Renal pelvis (tissue), 4 donors: ENCODE measurements around the gene SFXN5. TPM values are rescaled to one million over a fixed set of nuclear protein-coding genes. Genes with fewer than 3 reads are reported as not detected.
"Not testable (repeated sequence)": the region's sequence is repeated elsewhere in the genome, so short reads cannot be mapped to it uniquely, and the experiment has no call there.

Experiments used
- DNase-seq: peaks from one replicate; pipeline ENCODE4 v3.0.0-alpha.2; 2013
- polyA plus RNA-seq, 3 donors: library from polyadenylated mRNA; unstranded; fragments of 120-200 nt; gene quantifications; one replicate each; pipeline ENCODE4 v1.2.1, GENCODE V29; 2013; ENCODE audit not compliant: insufficient read length in 3 of 3

Gene SFXN5
- polyA plus RNA-seq, 3 donors: 28.8 to 32.8 (median 30.1) TPM

- DNase-seq: no peak
Measured at GRCh38 chr2:72908741-72909140, 162.8 kb downstream of the SFXN5 start.

- DNase-seq: not testable (repeated sequence)
Measured at GRCh38 chr2:72907369-72907768, 164.1 kb downstream of the SFXN5 start.

- DNase-seq: no peak
Measured at GRCh38 chr2:72901426-72901825, 170.1 kb downstream of the SFXN5 start.

GRCh38 chr2:72900191-72900825 lies 171.2 kb downstream of the SFXN5 start:
- DNase-seq: no peak

- DNase-seq: no peak
Measured at GRCh38 chr2:72898585-72898906, 173.0 kb downstream of the SFXN5 start.

- DNase-seq: no peak
Measured at GRCh38 chr2:72897785-72898584, 173.5 kb downstream of the SFXN5 start.

- no peak for DNase-seq
Measured at GRCh38 chr2:72896446-72896845, 175.1 kb downstream of the SFXN5 start.

- DNase-seq: no peak
Measured at GRCh38 chr2:72895759-72896281, 175.7 kb downstream of the SFXN5 start.

GRCh38 chr2:72895154-72895553 lies 176.4 kb downstream of the SFXN5 start:
- DNase-seq: no peak

GRCh38 chr2:72894514-72894913 lies 177.0 kb downstream of the SFXN5 start:
- no peak for DNase-seq

GRCh38 chr2:72893594-72894319 lies 177.8 kb downstream of the SFXN5 start:
- no peak for DNase-seq

- DNase-seq: peak; percentile 46
Measured at GRCh38 chr2:72892506-72893173, 178.9 kb downstream of the SFXN5 start.

Other genes starting within 250 kb of the SFXN5 start
- 10 to 100 TPM; 20.0 to 24.6 (median 21.8) TPM for gene EXOC6B, start 245.7 kb downstream of the SFXN5 start, polyA plus RNA-seq
- 10 to 100 TPM; 11.0 to 13.0 (median 12.1) TPM for gene SPR, start 184.3 kb downstream of the SFXN5 start, polyA plus RNA-seq
- 10 to 100 TPM; 51.6 to 71.3 (median 56.6) TPM for gene EMX1, start 154.2 kb downstream of the SFXN5 start, polyA plus RNA-seq
- 10 to 100 TPM; 45.1 to 54.3 (median 52.9) TPM for gene RAB11FIP5, start 41.2 kb upstream of the SFXN5 start, polyA plus RNA-seq
- gene NOTO, start 130.9 kb upstream of the SFXN5 start, polyA plus RNA-seq: under 1 TPM; 0.06 to 0.18 (median 0.14) TPM
- gene SMYD5, start 142.5 kb upstream of the SFXN5 start, polyA plus RNA-seq: 10 to 100 TPM; 30.5 to 43.6 (median 38.1) TPM
- gene PRADC1, start 161.5 kb upstream of the SFXN5 start, polyA plus RNA-seq: 10 to 100 TPM; 13.3 to 17.0 (median 14.8) TPM
- gene CCT7, start 162.6 kb upstream of the SFXN5 start, polyA plus RNA-seq: 100 to 1,000 TPM; 247 to 268 (median 249) TPM
- gene FBXO41, start 212.8 kb upstream of the SFXN5 start, polyA plus RNA-seq: 1 to 10 TPM; 2.1 to 3.0 (median 2.4) TPM
- gene EGR4, start 221.8 kb upstream of the SFXN5 start, polyA plus RNA-seq: not detected